GM13977 (cell line): ENCODE measurements around the gene LORICRIN.

ENCODE experiments used
- DNase-seq: peaks from one replicate; pipeline ENCODE4 v3.0.0; 2012; ENCODE audit warnings: low spot score
- CTCF ChIP-seq: IDR thresholded peaks from 2 replicates; pipeline ENCODE4 v1.5.1; 2012; ENCODE audit warnings: mild to moderate bottlenecking, control low read depth; ENCODE audit not compliant: insufficient read depth; ENCODE audit errors: extremely low read depth, missing control alignments
- in situ Hi-C: fragments of 300-500 bp; cut with MboI; formaldehyde crosslinking; loops from one replicate; pipeline ENCODE4 v1.12.0; 2022; ENCODE audit warnings: low sequenced_read_pairs, low pct_unique_long_range_greater_than_20kb, mixed read lengths, inconsistent platforms; ENCODE audit not compliant: unreplicated experiment

Gene LORICRIN

DNA sequence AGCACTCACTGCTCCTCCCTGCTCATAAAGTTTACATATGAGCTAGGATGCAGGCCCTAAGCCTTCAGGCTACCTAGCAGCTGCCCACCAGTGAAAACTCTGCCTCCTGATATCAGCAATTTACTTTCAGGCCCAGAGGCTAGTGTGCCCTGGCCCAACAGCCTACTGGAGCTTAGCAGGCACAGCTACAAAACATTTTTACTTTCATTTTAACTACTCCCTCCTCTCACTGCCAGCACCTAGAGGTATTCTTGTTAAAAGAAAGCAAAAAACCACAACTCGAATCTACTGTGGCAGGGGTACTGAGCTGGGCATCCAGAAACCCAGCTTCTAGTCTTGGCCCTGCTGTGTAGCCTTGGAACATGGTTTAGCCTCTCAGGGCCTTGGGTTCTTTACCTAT, 5.8 kb upstream of the LORICRIN start:
- TF ChIP-seq CTCF = no peak
- in situ Hi-C loops = no loop called here
- DNase-seq = no peak

- peak; percentile 38 for DNase-seq
- in situ Hi-C loops = no loop called here
- no peak for TF ChIP-seq CTCF
Observed at GRCh38 chr1:153260585-153261280, 1.2 kb downstream of the LORICRIN start.

- TF ChIP-seq CTCF = no peak
- DNase-seq = peak; percentile 46
- in situ Hi-C loops = no loop called here
Observed at GRCh38 chr1:153261281-153262069, 2.0 kb downstream of the LORICRIN start.

DNA sequence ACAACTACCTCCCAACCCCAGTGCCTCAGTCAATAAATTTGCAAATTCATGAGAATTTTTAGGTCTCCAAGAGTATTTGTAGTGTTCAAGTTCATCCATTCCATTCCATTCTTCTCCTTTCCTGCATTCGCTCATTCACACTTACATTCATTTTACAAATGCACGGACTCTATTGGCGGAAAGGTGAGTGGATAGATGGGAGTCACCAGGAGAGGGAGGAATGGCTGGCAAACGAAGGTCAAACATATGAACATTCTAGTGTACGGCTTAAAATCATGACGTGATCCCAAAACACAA, 2.5 kb downstream of the LORICRIN start:
- TF ChIP-seq CTCF = no peak
- DNase-seq = no peak
- in situ Hi-C loops = no loop called here

DNA sequence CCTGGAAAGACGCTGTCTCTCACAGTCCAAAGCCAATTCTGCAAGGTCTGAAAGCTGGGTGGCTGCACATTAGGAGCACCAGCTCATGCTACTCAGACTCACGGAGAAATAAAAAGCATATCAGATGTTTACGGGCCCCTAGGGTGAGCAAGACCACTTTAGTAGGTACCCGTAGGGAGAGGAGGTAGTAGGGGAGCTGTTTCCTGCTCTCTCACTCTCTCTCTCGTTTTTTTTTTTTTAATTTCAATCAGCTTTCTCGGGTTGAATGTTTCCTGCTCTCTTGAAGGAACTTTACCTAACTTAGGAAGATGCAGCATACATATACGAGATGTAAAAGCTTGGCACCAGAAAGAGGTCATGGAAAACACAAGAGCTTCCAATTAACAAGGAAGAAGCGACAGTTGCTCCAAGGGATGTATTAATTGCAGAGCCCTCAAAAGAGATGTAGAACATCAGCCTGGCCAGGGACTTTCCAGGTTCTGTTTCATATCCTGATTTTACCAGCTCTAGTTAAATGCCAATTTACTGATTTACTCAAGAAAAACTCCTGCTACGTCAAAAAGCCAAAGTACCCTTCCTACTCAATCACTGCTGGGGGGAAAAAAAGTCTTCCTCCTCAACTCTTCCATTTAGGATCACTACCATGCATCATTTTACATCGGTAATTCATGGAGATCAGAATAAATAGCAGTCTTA, 3.1 kb downstream of the LORICRIN start:
- no peak for TF ChIP-seq CTCF
- DNase-seq = peak; percentile 60
- in situ Hi-C loops = no loop called here

GRCh38 chr1:153265457-153265856, 6.0 kb downstream of the LORICRIN start:
- DNase-seq = no peak
- TF ChIP-seq CTCF = no peak
- in situ Hi-C loops = no loop called here
